HTERT RPE-1 (cell line): Measurements from ENCODE around the gene ZNHIT6.
"Not testable (repeated sequence)": the region's sequence is repeated elsewhere in the genome, so short reads cannot be mapped to it uniquely, and the experiment has no call there.

Source experiments
- in situ Hi-C: fragments of 300-500 bp; cut with MboI; formaldehyde crosslinking; loops from 4 replicates; pipeline ENCODE4 v1.14.3; 2020; ENCODE audit warnings: low sequenced_read_pairs

The ZNHIT6 gene, protein sequence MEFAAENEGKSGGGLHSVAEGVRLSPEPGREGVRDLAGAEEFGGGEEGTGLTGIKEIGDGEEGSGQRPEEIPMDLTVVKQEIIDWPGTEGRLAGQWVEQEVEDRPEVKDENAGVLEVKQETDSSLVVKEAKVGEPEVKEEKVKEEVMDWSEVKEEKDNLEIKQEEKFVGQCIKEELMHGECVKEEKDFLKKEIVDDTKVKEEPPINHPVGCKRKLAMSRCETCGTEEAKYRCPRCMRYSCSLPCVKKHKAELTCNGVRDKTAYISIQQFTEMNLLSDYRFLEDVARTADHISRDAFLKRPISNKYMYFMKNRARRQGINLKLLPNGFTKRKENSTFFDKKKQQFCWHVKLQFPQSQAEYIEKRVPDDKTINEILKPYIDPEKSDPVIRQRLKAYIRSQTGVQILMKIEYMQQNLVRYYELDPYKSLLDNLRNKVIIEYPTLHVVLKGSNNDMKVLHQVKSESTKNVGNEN

GRCh38 chr1:85707990-85708828, at the start of gene ZNHIT6:
ZNHIT6 (minus strand) TSS chr1:85708433; CDS start chr1:85708284, 149 bp downstream.
- in situ Hi-C loops, result no loop called here

DNA sequence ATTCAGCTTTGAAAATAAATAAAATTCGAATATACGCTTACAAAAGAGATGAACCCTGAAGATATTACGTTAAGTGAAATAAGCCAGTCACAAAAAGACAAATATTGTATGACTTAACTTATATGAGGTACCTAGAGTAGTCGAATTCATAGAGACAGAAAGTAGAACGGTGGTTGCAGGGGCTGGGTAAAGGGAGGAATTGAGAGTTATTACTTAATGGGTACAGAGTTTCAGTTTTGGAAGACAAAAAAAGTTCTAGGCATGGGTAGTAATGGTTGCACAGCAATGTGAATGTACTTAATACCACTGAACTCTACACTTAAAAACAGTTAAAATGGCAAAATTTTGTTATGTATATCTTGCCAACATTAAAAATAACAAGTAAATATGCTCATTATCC, 48.6 kb upstream of the ZNHIT6 start:
- in situ Hi-C loops, result no loop called here

GRCh38 chr1:85748120-85748519, 39.9 kb upstream of the ZNHIT6 start:
- in situ Hi-C loops, result no loop called here

DNA sequence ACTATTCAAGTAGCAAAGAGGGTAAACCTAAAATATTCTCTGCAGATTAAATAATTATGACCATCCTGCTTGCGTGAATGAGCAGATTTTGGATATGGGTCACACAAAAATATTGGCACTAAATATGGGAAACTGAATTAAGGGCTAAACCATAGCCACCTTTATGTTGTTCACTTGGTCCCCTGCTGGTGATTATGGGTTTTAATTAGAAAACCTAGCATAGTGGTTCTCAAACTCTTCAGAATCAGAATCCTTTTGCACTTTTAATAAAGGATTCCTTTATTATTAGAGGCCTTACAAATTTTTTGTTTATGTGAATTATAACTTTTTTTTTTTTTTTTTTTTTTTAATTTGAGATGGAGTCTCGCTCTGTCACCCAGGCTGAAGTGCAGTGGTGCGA, 38.5 kb upstream of the ZNHIT6 start:
- in situ Hi-C loops, result no loop called here

- in situ Hi-C loops, result no loop called here
These were observed 35.6 kb upstream of the ZNHIT6 start for GRCh38 chr1:85743814-85744213.

DNA sequence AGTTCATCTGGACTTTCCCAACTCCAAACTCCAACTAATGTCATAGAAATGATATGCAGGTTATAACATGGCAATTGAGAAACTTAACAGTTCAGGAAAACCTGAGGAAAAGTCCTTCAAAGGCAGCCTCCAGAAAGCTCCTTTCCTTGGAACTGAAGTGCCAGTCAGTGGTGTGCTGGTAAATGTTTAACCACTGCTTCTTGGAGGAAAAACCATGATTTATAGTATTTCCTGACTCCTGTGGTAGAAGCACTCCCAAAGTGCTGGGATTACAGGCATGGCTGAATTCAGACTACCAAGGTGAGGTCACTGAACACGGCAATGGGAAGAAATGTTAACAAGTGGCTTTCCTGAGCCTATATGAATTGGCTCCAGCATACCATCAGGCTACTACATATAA, 26.7 kb upstream of the ZNHIT6 start:
- in situ Hi-C loops, result no loop called here

GRCh38 chr1:85718678-85719340, 10.6 kb upstream of the ZNHIT6 start:
- in situ Hi-C loops, result no loop called here

DNA sequence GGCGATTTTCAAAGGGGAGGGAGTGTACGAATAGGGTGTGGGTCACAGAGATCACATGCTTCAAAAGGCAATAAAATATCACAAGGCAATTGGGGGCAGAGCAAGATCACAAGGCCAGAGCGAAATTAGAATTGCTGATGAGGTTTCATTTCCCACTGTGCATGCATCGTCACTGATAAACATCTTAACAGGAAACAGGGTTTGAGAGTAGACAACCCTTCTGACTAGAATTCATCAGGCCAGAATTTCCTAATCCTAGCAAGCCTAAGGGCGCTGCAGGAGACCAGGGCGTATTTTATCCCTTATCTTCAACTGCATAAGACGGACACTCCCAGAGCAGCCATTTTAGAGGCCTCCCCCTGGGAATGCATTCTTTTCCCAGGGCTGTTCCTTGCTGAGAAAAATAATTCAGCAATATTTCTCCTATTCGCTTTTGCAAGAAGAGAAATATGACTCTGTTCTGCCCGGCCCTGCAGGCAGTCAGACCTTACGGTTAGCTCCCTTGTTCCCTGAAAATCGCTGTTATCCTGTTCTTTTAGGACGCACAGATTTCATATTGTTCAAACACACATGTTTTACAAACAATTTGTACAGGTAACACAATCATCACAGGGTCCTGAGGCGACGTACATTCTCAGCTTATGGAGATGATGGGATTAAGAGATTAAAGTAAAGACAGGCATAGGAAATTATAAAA, 6.3 kb upstream of the ZNHIT6 start:
- in situ Hi-C loops, result not testable (repeated sequence)

- in situ Hi-C loops, result no loop called here
These were observed 595 bp upstream of the ZNHIT6 start for GRCh38 chr1:85708829-85709227.

- in situ Hi-C loops, result no loop called here
These were observed 805 bp downstream of the ZNHIT6 start for GRCh38 chr1:85707267-85707989.

DNA sequence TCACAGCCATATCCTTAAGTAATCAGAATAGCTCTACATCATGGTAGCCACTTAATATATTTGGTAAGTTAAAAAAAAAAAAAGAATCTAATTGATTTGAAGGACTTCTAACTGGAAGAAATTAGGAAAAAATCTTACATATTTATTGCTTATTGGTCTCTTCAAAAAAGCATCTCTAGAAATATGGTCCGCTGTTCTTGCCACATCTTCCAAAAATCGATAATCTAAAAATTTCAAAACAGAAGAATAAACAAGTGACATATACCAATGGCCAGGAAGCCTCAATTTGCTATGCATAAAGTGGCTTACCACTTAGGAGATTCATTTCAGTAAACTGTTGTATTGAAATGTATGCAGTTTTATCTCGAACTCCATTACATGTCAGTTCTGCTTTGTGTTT, 2.3 kb downstream of the ZNHIT6 start:
- in situ Hi-C loops, result no loop called here

- in situ Hi-C loops, result no loop called here
These were observed 7.8 kb downstream of the ZNHIT6 start for GRCh38 chr1:85700422-85700821.

DNA sequence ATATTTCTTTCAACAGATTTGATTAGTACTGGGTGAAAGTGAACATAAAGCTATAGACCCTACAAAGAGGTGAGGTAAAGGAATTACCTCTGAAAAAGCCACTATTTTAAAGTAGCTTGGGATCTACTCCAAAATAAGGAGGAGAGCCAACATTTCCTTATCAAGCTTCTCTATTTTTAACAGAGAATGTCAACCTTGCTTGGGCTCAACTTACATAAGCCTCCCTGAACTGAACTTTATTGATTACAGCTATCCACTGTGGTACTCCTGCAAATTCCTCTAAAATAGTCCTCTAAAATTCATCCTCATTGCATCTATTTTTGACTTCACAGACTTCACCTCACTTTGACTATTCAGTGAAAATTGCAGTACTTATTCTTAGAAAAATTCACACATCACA, 10.3 kb downstream of the ZNHIT6 start:
- in situ Hi-C loops, result no loop called here

- in situ Hi-C loops, result no loop called here
These were observed 15.4 kb downstream of the ZNHIT6 start for GRCh38 chr1:85692730-85693314.

GRCh38 chr1:85689775-85690404, 18.3 kb downstream of the ZNHIT6 start:
- in situ Hi-C loops, result no loop called here

DNA sequence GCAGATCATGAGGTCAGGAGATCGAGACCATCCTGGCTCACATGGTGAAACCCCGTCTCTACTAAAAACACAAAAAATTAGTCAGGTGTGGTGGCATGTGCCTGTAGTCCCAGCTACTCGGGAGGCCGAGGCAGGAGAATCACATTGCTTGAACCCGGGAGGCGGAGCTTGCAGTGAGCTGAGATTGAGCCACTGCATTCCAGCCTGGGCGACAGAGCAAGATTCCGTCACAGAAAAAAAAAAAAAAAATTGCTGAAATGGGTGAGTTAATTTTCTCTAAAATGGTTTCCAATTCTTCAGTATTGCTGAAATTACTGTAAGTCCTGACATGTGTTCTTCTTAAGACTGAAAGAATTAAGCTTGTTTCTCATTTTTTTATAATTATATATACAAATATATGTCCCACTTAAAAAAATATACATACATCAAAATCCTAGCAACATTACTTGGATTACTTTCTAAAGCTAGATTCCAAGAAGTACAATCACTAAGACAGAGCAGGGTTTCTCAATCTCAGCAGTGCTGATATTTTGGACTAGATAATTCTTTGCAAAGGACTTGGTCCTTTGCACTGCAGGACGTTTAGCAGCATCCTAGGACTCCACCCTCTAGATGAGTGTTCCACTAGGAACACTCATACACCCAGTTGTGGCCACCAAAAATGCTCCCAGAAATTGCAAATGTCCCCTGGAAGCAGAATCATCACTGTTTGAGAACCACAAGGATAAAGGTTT, 24.8 kb downstream of the ZNHIT6 start:
- in situ Hi-C loops, result no loop called here

GRCh38 chr1:85681087-85681486, 27.1 kb downstream of the ZNHIT6 start:
- in situ Hi-C loops, result no loop called here

GRCh38 chr1:85678193-85678592, 30.0 kb downstream of the ZNHIT6 start:
- in situ Hi-C loops, result no loop called here

- in situ Hi-C loops, result no loop called here
These were observed 30.6 kb downstream of the ZNHIT6 start for GRCh38 chr1:85677656-85678055.
